ENCODE data around the gene SNAI1. TPM values are rescaled to one million over a fixed set of nuclear protein-coding genes. Genes with fewer than 3 reads are reported as not detected.

Gene SNAI1
- total and polyA plus RNA-seq, 2 donors (not counting 1 experiment from before 2014, with no cell fraction given): 4.3 to 4.9 TPM

- no peak overlapping the region for H3K27ac Mint-ChIP-seq
- peaks cover 0 to 6% (median 0%) of the 10 kb centered on the region in 4 experiments for H3K27me3 ChIP-seq (replicated peaks in 1 of 4; ENCODE audit: control extremely low read depth in 1 of 4, control insufficient read depth in 3 of 4, insufficient read depth in 4 of 4, low read length in 3 of 4)
- peaks cover 0 to 3% (median 0%) of the 10 kb centered on the region in 3 donors for H3K9me3 ChIP-seq (ENCODE audit: control extremely low read depth in 1 of 3, control insufficient read depth in 2 of 3, insufficient read depth in 1 of 3, low read length in 2 of 3)
- H4K20me1 ChIP-seq (ENCODE audit: control insufficient read depth, insufficient read depth, low read length, poor library complexity, severe bottlenecking): no peaks in the 10 kb centered on the region
- POLR2A ChIA-PET: interaction anchor here (0.7 kb wide), 1 partner anchor 68 kb away, joined by 3 read pairs; no protein-coding TSS in a partner anchor
- H3K27me3 Mint-ChIP-seq: no peaks in the 10 kb centered on the region
- ATAC-seq (ENCODE audit: low read depth) (no peak), DNase-seq (no peak)
- intact Hi-C loops (cut with micrococcal nuclease): no loop called here
- 93% methylated on average over 9 of the region's 13 CpGs for WGBS (ENCODE audit: insufficient coverage)
- H3K79me2 ChIP-seq (ENCODE audit: control insufficient read depth, insufficient read depth, low read length): no peaks in the 10 kb centered on the region
- H3K9me3 Mint-ChIP-seq (ENCODE audit: insufficient read depth): no peaks in the 10 kb centered on the region
- no peaks in the 10 kb centered on the region for H3K36me3 ChIP-seq (replicated peaks in 1 of 2; ENCODE audit: control extremely low read depth in 1 of 2, control insufficient read depth in 1 of 2, extremely low read depth in 1 of 2, insufficient read depth in 2 of 2, low read length in 1 of 2)
- peaks cover 22% of the 10 kb centered on the region for H3K4me1 Mint-ChIP-seq
- no peak for TF ChIP-seq EZH2 (IDR thresholded peaks at IDR 0.05; ENCODE audit: borderline replicate concordance, insufficient read depth, low read depth, low read length, poor library complexity, severe bottlenecking)
- TF ChIP-seq CTCF (IDR thresholded peaks at IDR 0.05): no peak
- H3K4me2 ChIP-seq (replicated peaks; ENCODE audit: low read depth, low read length, poor library complexity, severe bottlenecking): no peak overlapping the region
- H3K9ac ChIP-seq (ENCODE audit: low read length): no peak overlapping the region
- no peak overlapping the region for H2AFZ ChIP-seq (ENCODE audit: insufficient read depth, low read depth, low read length, poor library complexity, severe bottlenecking)
- H3K4me3 Mint-ChIP-seq: peak overlapping the region; percentile 64
- H3K4me3 ChIP-seq (ENCODE audit: control extremely low read depth in 1 of 5, extremely low read depth in 1 of 5, insufficient read depth in 1 of 5, low read depth in 2 of 5, low read length in 4 of 5): no peak overlapping the region
- H3K4me1 ChIP-seq (ENCODE audit: control insufficient read depth in 2 of 2, insufficient read depth in 2 of 2, low read length in 2 of 2): peaks cover 11 to 16% of the 10 kb centered on the region in 2 donors
- CTCF ChIA-PET: interaction anchor here (0.6 to 13.5 kb wide), 4 partner anchors 17 to 98 kb away, joined by 3 to 531 read pairs (median 4); no protein-coding TSS in a partner anchor
- H3K27ac ChIP-seq (ENCODE audit: low read length in 2 of 2): no peak overlapping the region
Measured at GRCh38 chr20:49984426-49985153, 1.8 kb downstream of the SNAI1 start.

DNA sequence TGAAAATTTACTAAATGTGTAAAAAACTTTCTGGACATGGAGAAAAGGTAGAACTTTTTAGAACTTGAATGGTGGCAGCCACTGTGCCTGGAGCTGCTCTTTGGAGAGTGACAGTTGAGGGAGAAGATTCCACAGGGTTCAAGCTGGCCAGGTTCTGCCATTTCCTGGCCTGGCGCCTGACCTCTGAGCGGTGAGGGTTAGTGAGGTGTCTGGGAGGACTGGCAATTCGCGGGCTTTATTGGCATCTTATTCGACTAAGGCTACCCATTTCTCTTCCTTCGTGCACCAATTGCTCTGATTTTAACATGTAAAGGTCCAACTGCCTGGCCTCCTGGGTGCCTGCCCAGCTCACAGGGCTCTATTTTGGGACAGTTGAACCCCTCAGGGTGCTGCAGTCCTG is 2.4 kb downstream of the SNAI1 start:
- Histone ChIP-seq H3K9me3 (ENCODE audit: control extremely low read depth in 1 of 3, control insufficient read depth in 2 of 3, insufficient read depth in 1 of 3, low read length in 2 of 3) (peaks cover 0 to 3% (median 0%) of the 10 kb centered on the region in 3 donors), H3K4me1 (ENCODE audit: control insufficient read depth in 2 of 2, insufficient read depth in 2 of 2, low read length in 2 of 2) (peaks cover 11 to 16% of the 10 kb centered on the region in 2 donors), H2AFZ (ENCODE audit: insufficient read depth, low read depth, low read length, poor library complexity, severe bottlenecking) (no peak overlapping the region), H3K4me2 (replicated peaks; ENCODE audit: low read depth, low read length, poor library complexity, severe bottlenecking) (no peak overlapping the region), H3K27me3 (replicated peaks in 1 of 4; ENCODE audit: control extremely low read depth in 1 of 4, control insufficient read depth in 3 of 4, insufficient read depth in 4 of 4, low read length in 3 of 4) (peaks cover 0 to 6% (median 0%) of the 10 kb centered on the region in 4 experiments), H3K9ac (ENCODE audit: low read length) (no peak overlapping the region), H4K20me1 (ENCODE audit: control insufficient read depth, insufficient read depth, low read length, poor library complexity, severe bottlenecking) (no peaks in the 10 kb centered on the region), H3K27ac (ENCODE audit: low read length in 2 of 2) (no peak overlapping the region), H3K79me2 (ENCODE audit: control insufficient read depth, insufficient read depth, low read length) (no peaks in the 10 kb centered on the region), H3K4me3 (ENCODE audit: control extremely low read depth in 1 of 5, extremely low read depth in 1 of 5, insufficient read depth in 1 of 5, low read depth in 2 of 5, low read length in 4 of 5) (no peak overlapping the region), H3K36me3 (replicated peaks in 1 of 2; ENCODE audit: control extremely low read depth in 1 of 2, control insufficient read depth in 1 of 2, extremely low read depth in 1 of 2, insufficient read depth in 2 of 2, low read length in 1 of 2) (no peaks in the 10 kb centered on the region)
- TF ChIP-seq CTCF (IDR thresholded peaks at IDR 0.05) (no peak), EZH2 (IDR thresholded peaks at IDR 0.05; ENCODE audit: borderline replicate concordance, insufficient read depth, low read depth, low read length, poor library complexity, severe bottlenecking) (no peak)
- DNase-seq: no peak
- Mint-ChIP-seq H3K9me3 (ENCODE audit: insufficient read depth) (no peaks in the 10 kb centered on the region), H3K27me3 (no peaks in the 10 kb centered on the region), H3K27ac (no peak overlapping the region), H3K4me3 (no peak overlapping the region), H3K4me1 (peaks cover 19% of the 10 kb centered on the region)
- intact Hi-C loops (cut with micrococcal nuclease): no loop called here
- ATAC-seq (ENCODE audit: low read depth): no peak
- ChIA-PET CTCF (interaction anchor here (1.0 to 13.5 kb wide), 2 partner anchors 52 to 85 kb away, joined by 3 to 531 read pairs; no protein-coding TSS in a partner anchor), POLR2A (interaction anchor here (0.6 kb wide), 1 partner anchor 17 kb away, joined by 3 read pairs; no protein-coding TSS in a partner anchor)
- WGBS (ENCODE audit: insufficient coverage): 93% methylated on average over 6 of the region's 6 CpGs

Data from B cell (primary cell).